A549 (cell line): Measurements from ENCODE around the gene UBAC2. TPM values are rescaled to one million over a fixed set of nuclear protein-coding genes. Genes with fewer than 3 reads are reported as not detected.

Experiments
- ATAC-seq, 2 experiments: fragments of 200-7000 bp in 1 of 2; fragments of >200 bp in 1 of 2; cut with Nextera tagmentation in 1 of 2; cut with Tn5 transposase in 1 of 2; 3 replicates each; pipeline versions ENCODE4 v1.8.0 to v1.9.1; 2018 to 2020; ENCODE audit warnings: mild to moderate bottlenecking in 1 of 2, moderate library complexity in 1 of 2
- CTCF ChIA-PET: fragments of 300-600 bp; sonication (Branson Sonifier 250); formaldehyde crosslinking; extraction: SDS; loops from one replicate; lab custom pipeline; 2021; ENCODE audit warnings: antibody characterized with exemption, inconsistent platforms; lab: Yijun Ruan, JAX
- POLR2A ChIA-PET: fragments of 350-600 bp; formaldehyde crosslinking; extraction: SDS; loops from one replicate; lab custom pipeline; 2021; ENCODE audit warnings: antibody characterized with exemption, inconsistent platforms; lab: Yijun Ruan, JAX
- DNase-seq, 2 experiments: peaks; one replicate each; pipeline versions ENCODE4 v3.0.0 to v3.0.0-alpha.2; 2011 to 2016; ENCODE audit warnings: low read depth in 1 of 2, low spot score in 1 of 2
- FAIRE-seq: peaks from 2 replicates; lab custom pipeline; 2011; peaks lifted over from hg19 to GRCh38; lab: Jason Lieb, UNC
- H3K27ac ChIP-seq, 2 experiments: fragments of >200 bp; sonication (Bioruptor Twin); formaldehyde crosslinking; 3 replicates each; pipeline ENCODE4 v1.5.1; 2016 to 2017
- H3K4me1 ChIP-seq: fragments of >200 bp; sonication (Bioruptor Twin); formaldehyde crosslinking; 3 replicates; pipeline ENCODE4 v1.6.1; 2016
- H3K4me2 ChIP-seq: fragments of >200 bp; sonication (Bioruptor Twin); formaldehyde crosslinking; 3 replicates; pipeline ENCODE4 v1.6.1; 2016
- H3K4me3 ChIP-seq: fragments of >200 bp; sonication (Bioruptor Twin); formaldehyde crosslinking; 3 replicates; pipeline ENCODE4 v1.5.1; 2016
- H3K9me3 ChIP-seq: fragments of >200 bp; sonication (Bioruptor Twin); formaldehyde crosslinking; 3 replicates; pipeline ENCODE4 v1.6.1; 2016
- CBX2 ChIP-seq: fragments of 200-600 bp; sonication (generic); IDR thresholded peaks from 2 replicates; pipeline ENCODE4 v1.6.1; 2016; ENCODE audit warnings: low read depth, mild to moderate bottlenecking, borderline replicate concordance
- CEBPB ChIP-seq, 2 experiments: fragments of >200 bp in 1 of 2; sonication (Bioruptor Twin) in 1 of 2; formaldehyde crosslinking in 1 of 2; IDR thresholded peaks; 2 replicates each; pipeline ENCODE4 v1.6.1; 2012 to 2016
- CHD2 ChIP-seq: fragments of 150-350 bp; IDR thresholded peaks from 2 replicates; pipeline ENCODE4 v1.6.1; 2014; ENCODE audit warnings: low read length; ENCODE audit not compliant: partially characterized antibody
- EHMT2 ChIP-seq: fragments of 200-600 bp; sonication (generic); IDR thresholded peaks from 2 replicates; pipeline ENCODE4 v1.6.1; 2016; ENCODE audit warnings: antibody characterized with exemption, low read depth, mild to moderate bottlenecking, moderate library complexity
- ELK1 ChIP-seq: fragments of 150-350 bp; IDR thresholded peaks from 2 replicates; pipeline ENCODE4 v1.6.1; 2014; ENCODE audit warnings: low read depth, mild to moderate bottlenecking, low read length
- EP300 ChIP-seq, 2 experiments: fragments of >200 bp; sonication (Bioruptor Twin); formaldehyde crosslinking; IDR thresholded peaks; 2 replicates in 1 of 2; 3 replicates in 1 of 2; pipeline ENCODE4 v1.6.1; 2016 to 2017
- FOSL2 ChIP-seq, 2 experiments: fragments of 450-650 bp in 1 of 2; fragments of >200 bp in 1 of 2; sonication (Bioruptor Twin) in 1 of 2; formaldehyde crosslinking; IDR thresholded peaks; 2 replicates each; pipeline versions ENCODE4 v1.5.0 to v1.6.1; 2016 to 2020; ENCODE audit warnings: mild to moderate bottlenecking in 1 of 2, moderate library complexity in 1 of 2
- HOXA7 ChIP-seq: fragments of 250-450 bp; sonication (Bioruptor Pico); IDR thresholded peaks from 2 replicates; pipeline ENCODE4 v1.5.0; 2020; ENCODE audit warnings: mild to moderate bottlenecking, moderate library complexity
- JUN ChIP-seq, 2 experiments: fragments of >200 bp; sonication (Bioruptor Twin); formaldehyde crosslinking; IDR thresholded peaks; 2 replicates in 1 of 2; 3 replicates in 1 of 2; pipeline ENCODE4 v1.6.1; 2016 to 2017
- KDM5A ChIP-seq: fragments of 200-600 bp; sonication (generic); IDR thresholded peaks from 2 replicates; pipeline ENCODE4 v1.6.1; 2016; ENCODE audit warnings: antibody characterized with exemption, mild to moderate bottlenecking
- MAFK ChIP-seq: fragments of 450-650 bp; IDR thresholded peaks from 2 replicates; pipeline ENCODE4 v1.6.1; 2014; ENCODE audit not compliant: partially characterized antibody
- MAX ChIP-seq: IDR thresholded peaks from 2 replicates; pipeline ENCODE4 v1.6.1; 2012
- MYC ChIP-seq: IDR thresholded peaks from 2 replicates; pipeline ENCODE4 v1.6.1; 2012; ENCODE audit warnings: mild to moderate bottlenecking, inconsistent platforms, low read length, improper control_type of control experiment, borderline replicate concordance
- RAD21 ChIP-seq, 2 experiments: fragments of >200 bp in 1 of 2; sonication (Bioruptor Twin) in 1 of 2; formaldehyde crosslinking in 1 of 2; IDR thresholded peaks in 1 of 2; conservative IDR thresholded peaks in 1 of 2; 2 replicates in 1 of 2; 3 replicates in 1 of 2; pipeline ENCODE4 v1.6.1; 2012 to 2018; ENCODE audit warnings: inconsistent platforms in 1 of 2
- REST ChIP-seq: fragments of 200-600 bp; sonication (generic); IDR thresholded peaks from 2 replicates; pipeline ENCODE4 v1.6.1; 2016; ENCODE audit warnings: antibody characterized with exemption, mild to moderate bottlenecking, moderate library complexity
- RNF2 ChIP-seq: fragments of 200-600 bp; sonication (generic); IDR thresholded peaks from 2 replicates; pipeline ENCODE4 v1.6.1; 2016; ENCODE audit warnings: low read depth, mild to moderate bottlenecking, antibody characterized with exemption, moderate library complexity, borderline replicate concordance
- SMC3 ChIP-seq: fragments of >200 bp; sonication (Bioruptor Twin); formaldehyde crosslinking; IDR thresholded peaks from 3 replicates; pipeline ENCODE4 v1.6.1; 2018; ENCODE audit warnings: inconsistent platforms
- TP53 ChIP-seq: fragments of 250-450 bp; sonication (Bioruptor Pico); IDR thresholded peaks from 2 replicates; pipeline ENCODE4 v1.5.0; 2021; ENCODE audit warnings: mild to moderate bottlenecking, moderate library complexity
- ZC3H11A ChIP-seq: fragments of 450-650 bp; IDR thresholded peaks from 2 replicates; pipeline ENCODE4 v1.6.1; 2014; ENCODE audit warnings: antibody characterized with exemption, mild to moderate bottlenecking
- ZSCAN20 ChIP-seq: fragments of 250-450 bp; sonication (Bioruptor Pico); IDR thresholded peaks from 2 replicates; pipeline ENCODE4 v1.8.0; 2022; ENCODE audit warnings: mild to moderate bottlenecking, moderate library complexity
- WGBS: methylation state at CpG from one replicate; pipeline ENCODE4 v1.1.6; 2017; ENCODE audit errors: missing lambda C conversion rate; 5-methylcytosine and 5-hydroxymethylcytosine counted together
- polyA plus RNA-seq, 4 experiments: library from polyadenylated mRNA; depleted of rRNA in 3 of 4; stranded (reverse); fragments of >200 nt; fragmentation: RNase III in 1 of 4; extraction: RNeasy Plus Mini Kit Qiagen cat#74134 plus additional on column Dnase treatment in 1 of 4; gene quantifications; 2 replicates in 3 of 4; 3 replicates in 1 of 4; pipeline ENCODE4 v1.2.3, GENCODE V29; 2011 to 2017
- TF ChIP-seq, protein P1 (sequence below): IDR thresholded peaks from 2 replicates; pipeline ENCODE4 v1.6.1; 2012

UBAC2 gene
- polyA plus RNA-seq, 2 of the 4 experiments (the other 2 are of a cell fraction): 61.6 to 103 TPM

GRCh38 chr13:99160415-99160814 lies 40.2 kb upstream of the UBAC2 start (continued):
- no peak for TF ChIP-seq REST
- TF ChIP-seq ZC3H11A: no peak
- no peak for TF ChIP-seq MYC
- TF ChIP-seq ELK1: no peak
- no peak for TF ChIP-seq FOSL2 (IDR thresholded peaks at IDR 0.05)
- no peak for TF ChIP-seq FOSL2 (CRISPR knock-in tag; IDR thresholded peaks at IDR 0.05)
- TF ChIP-seq HOXA7: no peak

- ATAC-seq (no peak), FAIRE-seq (no peak), DNase-seq (no peak)
- Histone ChIP-seq H3K9me3 (no peaks in the 10 kb centered on the region), H3K4me3 (no peak overlapping the region), H3K4me1 (no peaks in the 10 kb centered on the region), H3K27ac (no peak overlapping the region), H3K4me2 (no peak overlapping the region)
- ChIA-PET CTCF (interaction anchor here (3.4 kb wide), 1 partner anchor 15 kb away, joined by 17 read pairs; no protein-coding TSS in a partner anchor), POLR2A (interaction anchor here (0.7 kb wide), 1 partner anchor 1846 kb away, joined by 5 read pairs; no protein-coding TSS in a partner anchor)
- TF ChIP-seq KDM5A (no peak), EP300 (IDR thresholded peaks at IDR 0.05) (no peak), JUN (IDR thresholded peaks at IDR 0.05) (no peak), RAD21 (conservative IDR thresholded peaks at IDR 0.05 in 1 of 2, IDR thresholded peaks at IDR 0.05 in 1 of 2) (no peak), RNF2 (no peak), EHMT2 (no peak), CEBPB (IDR thresholded peaks at IDR 0.05) (no peak), CBX2 (no peak), MAFK (no peak), CHD2 (no peak)
- WGBS: 33% methylated on average over 1 of the region's 1 CpG
These were observed 39.1 kb upstream of the UBAC2 start for GRCh38 chr13:99161512-99161911.

GRCh38 chr13:99162567-99163361 lies 37.9 kb upstream of the UBAC2 start:
- H3K4me2 ChIP-seq: no peak overlapping the region
- no peak for ATAC-seq
- TF ChIP-seq TP53 (CRISPR knock-in tag) (no peak), ZSCAN20 (CRISPR knock-in tag) (no peak), EP300 (IDR thresholded peaks at IDR 0.05) (no peak), CEBPB (IDR thresholded peaks at IDR 0.05) (no peak), REST (no peak), ZC3H11A (no peak), SMC3 (no peak), ELK1 (no peak), MAX (no peak)
- TF ChIP-seq, protein P1, sequence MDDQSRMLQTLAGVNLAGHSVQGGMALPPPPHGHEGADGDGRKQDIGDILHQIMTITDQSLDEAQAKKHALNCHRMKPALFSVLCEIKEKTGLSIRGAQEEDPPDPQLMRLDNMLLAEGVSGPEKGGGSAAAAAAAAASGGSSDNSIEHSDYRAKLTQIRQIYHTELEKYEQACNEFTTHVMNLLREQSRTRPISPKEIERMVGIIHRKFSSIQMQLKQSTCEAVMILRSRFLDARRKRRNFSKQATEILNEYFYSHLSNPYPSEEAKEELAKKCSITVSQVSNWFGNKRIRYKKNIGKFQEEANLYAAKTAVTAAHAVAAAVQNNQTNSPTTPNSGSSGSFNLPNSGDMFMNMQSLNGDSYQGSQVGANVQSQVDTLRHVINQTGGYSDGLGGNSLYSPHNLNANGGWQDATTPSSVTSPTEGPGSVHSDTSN: no peak
- H3K27ac ChIP-seq: no peak overlapping the region
- no peak for FAIRE-seq
- WGBS: 76% methylated on average over 13 of the region's 13 CpGs
- H3K4me1 ChIP-seq: no peaks in the 10 kb centered on the region
- no peaks in the 10 kb centered on the region for H3K9me3 ChIP-seq
- ChIA-PET CTCF (no interaction called here), POLR2A (no interaction called here)
- DNase-seq: no peak
- H3K4me3 ChIP-seq: no peak overlapping the region
